ENCODE measurements around the gene TRIM2. TPM values are rescaled to one million over a fixed set of nuclear protein-coding genes. Genes with fewer than 3 reads are reported as not detected.

TRIM2 gene
- polyA plus RNA-seq, 3 donors = 0.50 to 0.96 (median 0.76) TPM

DNA sequence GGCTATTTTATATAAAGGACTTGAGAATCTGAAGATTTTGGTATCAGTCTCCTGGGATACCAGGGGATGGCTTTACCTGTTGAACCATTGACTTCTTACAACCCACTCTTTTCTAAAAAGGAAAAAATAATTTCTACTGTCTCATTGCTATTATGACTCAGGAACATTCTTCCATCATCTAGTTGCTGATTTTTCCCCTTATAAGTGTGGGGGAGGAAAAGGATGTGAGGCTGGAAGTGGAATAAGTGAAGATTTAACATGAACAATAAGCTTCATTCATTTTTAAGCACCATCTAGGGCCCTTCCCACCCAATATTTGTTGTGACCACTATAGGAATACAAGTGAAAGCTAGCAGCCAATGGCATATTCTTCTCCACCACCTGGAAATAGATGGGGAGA, 129.6 kb downstream of the TRIM2 start:
- TF ChIP-seq, protein P1, sequence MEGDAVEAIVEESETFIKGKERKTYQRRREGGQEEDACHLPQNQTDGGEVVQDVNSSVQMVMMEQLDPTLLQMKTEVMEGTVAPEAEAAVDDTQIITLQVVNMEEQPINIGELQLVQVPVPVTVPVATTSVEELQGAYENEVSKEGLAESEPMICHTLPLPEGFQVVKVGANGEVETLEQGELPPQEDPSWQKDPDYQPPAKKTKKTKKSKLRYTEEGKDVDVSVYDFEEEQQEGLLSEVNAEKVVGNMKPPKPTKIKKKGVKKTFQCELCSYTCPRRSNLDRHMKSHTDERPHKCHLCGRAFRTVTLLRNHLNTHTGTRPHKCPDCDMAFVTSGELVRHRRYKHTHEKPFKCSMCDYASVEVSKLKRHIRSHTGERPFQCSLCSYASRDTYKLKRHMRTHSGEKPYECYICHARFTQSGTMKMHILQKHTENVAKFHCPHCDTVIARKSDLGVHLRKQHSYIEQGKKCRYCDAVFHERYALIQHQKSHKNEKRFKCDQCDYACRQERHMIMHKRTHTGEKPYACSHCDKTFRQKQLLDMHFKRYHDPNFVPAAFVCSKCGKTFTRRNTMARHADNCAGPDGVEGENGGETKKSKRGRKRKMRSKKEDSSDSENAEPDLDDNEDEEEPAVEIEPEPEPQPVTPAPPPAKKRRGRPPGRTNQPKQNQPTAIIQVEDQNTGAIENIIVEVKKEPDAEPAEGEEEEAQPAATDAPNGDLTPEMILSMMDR (IDR thresholded peaks at IDR 0.05) = no peak
- H3K27ac Mint-ChIP-seq = no peak overlapping the region
- H3K9me3 Mint-ChIP-seq = no peaks in the 10 kb centered on the region
- Histone ChIP-seq H3K4me2 (replicated peaks; ENCODE audit: extremely low read depth, low read length, poor library complexity, severe bottlenecking) (no peak overlapping the region), H3K79me2 (ENCODE audit: insufficient read depth, low read length) (no peaks in the 10 kb centered on the region), H3K4me3 (replicated peaks in 1 of 3; ENCODE audit: low read depth in 2 of 3, low read length in 3 of 3) (no peak overlapping the region), H3K27ac (ENCODE audit: low read depth in 1 of 2, low read length in 2 of 2) (no peak overlapping the region), H3K36me3 (replicated peaks in 1 of 2; ENCODE audit: control insufficient read depth in 1 of 2, insufficient read depth in 2 of 2, low read length in 2 of 2) (no peaks in the 10 kb centered on the region), H4K20me1 (ENCODE audit: insufficient read depth, low read length) (no peaks in the 10 kb centered on the region), H3K27me3 (ENCODE audit: control insufficient read depth in 2 of 2, insufficient read depth in 2 of 2, low read length in 2 of 2) (no peaks in the 10 kb centered on the region), H2AFZ (ENCODE audit: insufficient read depth, low read depth, low read length, poor library complexity, severe bottlenecking) (no peak overlapping the region), H3K9ac (ENCODE audit: insufficient read depth, low read length, poor library complexity, severe bottlenecking) (no peak overlapping the region), H3K4me1 (ENCODE audit: control insufficient read depth in 1 of 2, insufficient read depth in 2 of 2, low read length in 2 of 2) (no peaks in the 10 kb centered on the region), H3K9me3 (replicated peaks in 1 of 2; ENCODE audit: control insufficient read depth in 1 of 2, insufficient read depth in 1 of 2, low read length in 2 of 2) (no peaks in the 10 kb centered on the region)
- no peak overlapping the region for H3K4me3 Mint-ChIP-seq
- H3K36me3 Mint-ChIP-seq = no peaks in the 10 kb centered on the region
- intact Hi-C loops (cut with micrococcal nuclease) = no loop called here
- peaks cover 2% of the 10 kb centered on the region for H3K4me1 Mint-ChIP-seq
- no peaks in the 10 kb centered on the region for H3K27me3 Mint-ChIP-seq (ENCODE audit: low read depth in 3 of 3)
- DNase-seq = no peak

DNA sequence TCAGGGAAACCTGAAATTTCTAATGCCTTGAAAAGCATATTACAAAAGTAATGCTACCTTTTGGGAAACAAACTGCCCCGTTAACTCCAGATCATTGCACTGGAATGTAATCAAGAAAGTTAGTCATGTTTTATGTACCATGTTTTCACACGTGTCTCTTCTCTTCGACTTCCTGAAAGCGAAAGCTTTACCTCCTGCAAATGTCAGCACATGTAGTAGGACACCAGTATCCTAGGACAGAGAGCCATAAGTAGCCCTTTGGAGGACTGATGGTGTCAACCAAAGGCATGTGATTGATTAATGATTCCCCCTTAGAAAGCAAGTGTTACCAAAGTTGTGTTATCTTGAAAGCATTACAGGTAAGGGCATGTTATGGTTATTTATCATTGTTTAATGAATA, 131.4 kb downstream of the TRIM2 start:
- WGBS (ENCODE audit: insufficient coverage) = 100% methylated on average over 1 of the region's 4 CpGs
- H3K4me1 ChIP-seq (ENCODE audit: control insufficient read depth in 1 of 2, insufficient read depth in 2 of 2, low read length in 2 of 2) = no peaks in the 10 kb centered on the region

More for the DNA sequence above, 131.4 kb downstream of the TRIM2 start:
- no peaks in the 10 kb centered on the region for H4K20me1 ChIP-seq (ENCODE audit: insufficient read depth, low read length)
- H3K27ac ChIP-seq (ENCODE audit: low read depth in 1 of 2, low read length in 2 of 2) = no peak overlapping the region
- no peak overlapping the region for H3K4me3 ChIP-seq (replicated peaks in 1 of 3; ENCODE audit: low read depth in 2 of 3, low read length in 3 of 3)
- H3K36me3 ChIP-seq (replicated peaks in 1 of 2; ENCODE audit: control insufficient read depth in 1 of 2, insufficient read depth in 2 of 2, low read length in 2 of 2) = no peaks in the 10 kb centered on the region
- Mint-ChIP-seq H3K4me3 (no peak overlapping the region), H3K4me1 (peaks cover 2% of the 10 kb centered on the region), H3K9me3 (no peaks in the 10 kb centered on the region), H3K27ac (no peak overlapping the region), H3K36me3 (no peaks in the 10 kb centered on the region), H3K27me3 (ENCODE audit: low read depth in 3 of 3) (peaks cover 2 to 4% (median 2%) of the 10 kb centered on the region in 3 donors)
- H3K9me3 ChIP-seq (replicated peaks in 1 of 2; ENCODE audit: control insufficient read depth in 1 of 2, insufficient read depth in 1 of 2, low read length in 2 of 2) = no peaks in the 10 kb centered on the region
- H2AFZ ChIP-seq (ENCODE audit: insufficient read depth, low read depth, low read length, poor library complexity, severe bottlenecking) = no peak overlapping the region
- H3K9ac ChIP-seq (ENCODE audit: insufficient read depth, low read length, poor library complexity, severe bottlenecking) = no peak overlapping the region
- no peak overlapping the region for H3K4me2 ChIP-seq (replicated peaks; ENCODE audit: extremely low read depth, low read length, poor library complexity, severe bottlenecking)
- no peaks in the 10 kb centered on the region for H3K27me3 ChIP-seq (ENCODE audit: control insufficient read depth in 2 of 2, insufficient read depth in 2 of 2, low read length in 2 of 2)
- TF ChIP-seq, protein P1 (IDR thresholded peaks at IDR 0.05) = no peak
- no peaks in the 10 kb centered on the region for H3K79me2 ChIP-seq (ENCODE audit: insufficient read depth, low read length)
- intact Hi-C loops (cut with micrococcal nuclease) = no loop called here
- no peak for DNase-seq

All from CD14-positive monocyte (primary cell).